ENCODE measurements around the gene NLRX1. TPM values are rescaled to one million over a fixed set of nuclear protein-coding genes. Genes with fewer than 3 reads are reported as not detected.
"Not testable (repeated sequence)": the region's sequence is repeated elsewhere in the genome, so short reads cannot be mapped to it uniquely, and the experiment has no call there.

The NLRX1 gene
- total RNA-seq, 2 donors from 2014 or later = 14.9 to 23.9 TPM

DNA sequence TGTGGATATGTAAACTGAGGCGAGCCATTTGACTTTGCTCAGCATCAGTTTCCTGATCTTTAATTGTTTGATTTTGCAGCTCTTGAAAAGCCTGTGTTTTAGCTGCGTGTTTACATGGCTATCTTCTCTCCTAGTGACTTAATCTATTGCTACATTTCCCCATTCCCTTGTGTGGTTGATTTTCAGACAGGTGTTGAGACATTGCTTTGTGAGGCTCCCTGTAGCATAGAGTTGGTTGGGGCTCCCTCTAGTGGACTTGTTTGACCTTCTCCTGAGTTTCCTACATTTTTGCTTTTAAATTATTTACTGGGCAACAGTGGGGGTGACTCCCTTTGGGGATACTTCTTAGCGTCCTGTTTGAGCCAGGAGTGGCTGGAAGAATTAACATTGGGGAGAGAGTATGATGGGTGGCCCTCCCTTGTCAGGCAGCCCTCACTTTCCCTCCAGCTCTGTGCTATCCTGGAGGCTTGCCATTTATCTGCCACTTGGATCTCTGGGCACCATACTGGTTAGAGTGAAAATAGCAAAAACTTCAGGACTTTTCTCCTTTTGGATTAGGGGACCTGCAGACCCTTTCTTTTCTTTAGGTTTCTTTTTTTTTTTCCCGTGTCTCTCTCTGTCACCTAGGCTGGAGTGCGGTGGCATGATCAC, 28.4 kb downstream of the NLRX1 start:
- DNase-seq (ENCODE audit: low spot score) = no peak
- intact Hi-C loops (cut with DNase I) = loop anchor here in 1 of 2 donors (10.0 kb wide), 1 partner anchor 52 kb away; the partner anchor contains the start of gene ABCG4

DNA sequence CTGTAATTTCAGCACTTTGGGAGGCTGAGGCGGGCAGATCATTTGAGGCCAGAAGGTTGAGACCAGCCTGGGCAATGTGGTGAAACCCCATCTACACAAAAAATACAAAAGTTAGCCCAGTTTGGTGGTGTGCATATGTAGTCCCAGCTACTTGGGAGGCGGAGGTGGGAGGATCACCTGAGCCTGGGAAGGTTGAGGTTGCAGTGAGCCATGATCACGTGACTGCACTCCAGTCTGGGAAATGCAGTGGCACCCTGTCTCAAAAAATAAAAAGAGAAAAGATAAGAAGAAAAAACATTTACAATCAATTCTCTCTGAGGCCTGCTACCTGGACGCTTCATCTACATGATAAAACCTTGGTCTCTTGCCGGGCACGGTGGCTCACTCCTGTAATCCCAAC, 30.4 kb downstream of the NLRX1 start:
- no peak for DNase-seq (ENCODE audit: low spot score)
- intact Hi-C loops (cut with DNase I) = loop anchor here in 1 of 2 donors (10.0 kb wide), 1 partner anchor 54 kb away; the partner anchor contains the start of gene ABCG4

- intact Hi-C loops (cut with DNase I) = loop anchor here in 1 of 2 donors (1.0 kb wide), 1 partner anchor 19 kb away; no protein-coding TSS in a partner anchor
- DNase-seq (ENCODE audit: low spot score) = peak; percentile 44
Observed at GRCh38 chr11:119201236-119201635, 32.7 kb downstream of the NLRX1 start.

DNA sequence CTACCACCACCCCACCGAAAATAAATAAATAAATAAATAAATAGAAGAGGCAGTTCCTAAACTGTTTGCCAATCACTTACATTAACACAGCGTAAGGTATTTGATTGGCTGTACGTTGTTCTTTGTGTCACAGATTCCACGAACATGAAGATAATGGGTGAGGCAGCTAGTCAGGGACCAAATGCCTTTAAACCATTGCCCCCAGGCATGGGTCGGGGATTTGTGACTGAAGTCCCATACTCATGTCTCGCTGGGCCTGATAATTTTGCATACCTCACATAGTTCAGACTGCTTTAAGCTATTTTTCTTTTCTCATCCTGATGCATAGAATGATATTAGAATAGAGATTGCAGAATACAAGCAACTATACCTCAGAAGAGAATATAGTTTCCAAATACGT, 34.0 kb downstream of the NLRX1 start:
- intact Hi-C loops (cut with DNase I) = no loop called here
- DNase-seq (ENCODE audit: low spot score) = no peak

DNA sequence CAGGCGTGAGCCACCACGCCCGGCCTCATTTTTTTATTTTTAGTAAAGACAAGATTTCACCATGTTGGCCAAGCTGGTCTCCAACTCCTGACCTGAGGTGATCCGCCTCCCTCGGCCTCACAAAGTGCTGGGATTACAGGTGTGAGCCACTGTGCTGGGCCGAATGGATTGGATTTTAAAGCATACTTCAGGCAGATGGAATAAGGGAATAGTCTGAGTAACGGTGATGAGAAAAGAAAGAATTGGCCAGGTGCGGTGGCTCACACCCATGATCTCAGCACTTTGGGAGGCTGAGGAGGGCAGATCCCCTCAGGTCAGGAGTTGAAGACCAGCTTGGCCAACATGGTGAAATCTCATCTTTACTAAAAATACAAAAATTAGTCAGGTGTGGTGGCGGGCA, 35.5 kb downstream of the NLRX1 start:
- intact Hi-C loops (cut with DNase I) = no loop called here
- no peak for DNase-seq (ENCODE audit: low spot score)

DNA sequence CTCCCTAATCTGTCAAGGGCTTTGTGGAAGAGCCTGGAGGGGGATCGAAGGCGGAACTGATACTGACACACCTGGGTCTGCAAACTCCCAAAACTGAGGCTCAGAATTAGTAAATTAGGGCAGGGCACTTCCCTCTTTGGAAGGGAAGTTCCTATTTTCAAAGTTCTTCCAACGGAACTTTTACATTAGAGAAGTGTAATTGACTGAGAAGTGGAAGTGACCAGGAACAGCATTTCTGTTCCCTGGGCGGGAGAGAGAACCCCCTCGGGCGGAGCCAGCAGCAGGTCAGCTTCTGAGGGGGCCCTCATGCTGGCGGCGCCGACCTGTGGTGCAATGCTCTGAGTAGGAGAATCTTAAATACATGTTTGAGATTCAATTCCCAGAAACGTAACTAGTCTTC, 36.6 kb downstream of the NLRX1 start:
- intact Hi-C loops (cut with DNase I) = loop anchor here in 1 of 2 donors (5.0 kb wide), 1 partner anchor 117 kb away; no protein-coding TSS in a partner anchor
- no peak for DNase-seq (ENCODE audit: low spot score)

DNA sequence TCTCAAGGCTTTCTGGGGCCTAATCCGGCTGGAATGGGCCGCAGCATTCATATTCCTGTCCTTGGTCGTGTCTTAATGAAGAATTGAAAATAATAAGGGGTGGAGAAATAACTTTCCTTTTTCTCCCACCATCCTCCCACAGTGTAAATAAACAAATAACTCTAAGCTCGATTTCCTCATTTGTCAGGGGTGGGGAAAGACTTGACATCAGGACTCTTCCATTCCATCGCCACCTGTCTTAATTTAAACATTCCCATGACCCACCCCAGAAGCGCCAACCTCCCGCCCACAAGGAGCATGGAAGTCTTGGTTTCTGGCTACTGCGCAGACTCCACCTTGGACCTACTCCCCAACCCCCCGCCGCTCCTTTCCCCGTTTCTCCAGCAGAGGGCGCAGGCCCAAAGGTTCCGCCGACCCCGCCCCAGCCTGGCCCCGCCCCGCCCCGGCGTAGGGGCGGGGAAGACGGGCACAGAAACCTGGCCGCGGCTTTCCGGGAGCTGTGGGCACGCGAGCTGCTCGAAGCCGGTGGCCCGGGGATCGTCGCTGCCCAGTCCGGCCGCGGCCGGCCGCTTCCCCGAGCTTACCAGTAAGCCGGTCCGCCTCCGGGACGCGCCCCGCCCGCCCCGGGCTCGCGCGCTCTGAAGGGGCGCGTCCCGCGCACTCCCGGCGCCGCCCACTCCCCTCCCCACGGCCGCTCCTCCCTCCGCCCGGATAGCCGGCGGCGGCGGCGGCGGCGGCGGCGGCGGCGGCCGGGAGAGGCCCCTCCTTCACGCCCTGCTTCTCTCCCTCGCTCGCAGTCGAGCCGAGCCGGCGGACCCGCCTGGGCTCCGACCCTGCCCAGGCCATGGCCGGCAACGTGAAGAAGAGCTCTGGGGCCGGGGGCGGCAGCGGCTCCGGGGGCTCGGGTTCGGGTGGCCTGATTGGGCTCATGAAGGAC, 37.3 kb downstream of the NLRX1 start, which contains the start of gene CBL:
TSS of gene CBL (plus strand) at position 766 of the 937 bp plus-strand sequence. CDS start at position 845, 79 bp downstream.
- intact Hi-C loops (cut with DNase I) = loop anchor here in 1 of 2 donors (5.0 kb wide), 1 partner anchor 116 kb away; no protein-coding TSS in a partner anchor
- peak; percentile 99 for DNase-seq (ENCODE audit: low spot score)

DNA sequence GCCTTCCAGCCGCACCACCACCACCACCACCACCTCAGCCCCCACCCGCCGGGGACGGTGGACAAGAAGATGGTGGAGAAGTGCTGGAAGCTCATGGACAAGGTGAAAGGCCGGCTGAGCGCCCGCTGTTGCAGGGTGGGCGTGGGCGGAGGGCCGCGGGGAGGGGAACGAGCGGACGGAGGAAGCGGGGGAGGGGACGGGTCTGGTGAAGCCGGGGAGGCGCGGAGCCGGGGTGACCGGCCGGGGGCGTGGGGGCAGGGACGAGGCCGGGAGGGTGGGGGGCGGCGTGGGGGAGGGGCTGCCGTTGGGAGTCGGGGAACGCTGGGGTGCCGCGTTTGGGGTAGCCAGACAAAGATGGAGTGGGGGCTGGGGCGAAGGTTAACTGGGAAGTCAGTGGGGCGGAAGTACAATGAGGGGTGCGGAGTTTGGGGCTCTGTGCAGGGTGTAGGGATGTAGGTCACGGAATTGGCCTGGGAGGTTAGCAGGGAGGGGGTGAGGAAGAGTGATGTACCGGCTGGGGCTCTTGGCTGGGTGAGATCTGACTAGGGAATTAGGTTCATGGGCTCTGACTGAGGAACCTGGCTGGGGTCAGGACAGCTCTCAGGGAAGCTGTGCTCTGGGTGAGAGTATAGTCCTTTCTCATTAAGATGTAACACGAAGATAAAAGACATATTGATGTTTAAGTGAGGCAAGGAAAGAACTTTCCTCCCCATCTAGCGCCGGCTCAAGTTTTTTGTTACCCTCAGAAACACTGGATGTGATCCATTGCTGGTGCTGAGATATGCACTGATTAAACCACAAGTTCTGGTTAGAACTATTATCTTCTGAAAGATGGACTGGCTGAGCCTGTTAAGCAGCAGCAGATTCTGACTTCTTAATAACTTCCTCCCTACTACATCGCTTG, 38.2 kb downstream of the NLRX1 start:
- intact Hi-C loops (cut with DNase I) = loop anchor here in 1 of 2 donors (5.0 kb wide), 1 partner anchor 116 kb away; no protein-coding TSS in a partner anchor
- DNase-seq (ENCODE audit: low spot score) = peak; percentile 87

DNA sequence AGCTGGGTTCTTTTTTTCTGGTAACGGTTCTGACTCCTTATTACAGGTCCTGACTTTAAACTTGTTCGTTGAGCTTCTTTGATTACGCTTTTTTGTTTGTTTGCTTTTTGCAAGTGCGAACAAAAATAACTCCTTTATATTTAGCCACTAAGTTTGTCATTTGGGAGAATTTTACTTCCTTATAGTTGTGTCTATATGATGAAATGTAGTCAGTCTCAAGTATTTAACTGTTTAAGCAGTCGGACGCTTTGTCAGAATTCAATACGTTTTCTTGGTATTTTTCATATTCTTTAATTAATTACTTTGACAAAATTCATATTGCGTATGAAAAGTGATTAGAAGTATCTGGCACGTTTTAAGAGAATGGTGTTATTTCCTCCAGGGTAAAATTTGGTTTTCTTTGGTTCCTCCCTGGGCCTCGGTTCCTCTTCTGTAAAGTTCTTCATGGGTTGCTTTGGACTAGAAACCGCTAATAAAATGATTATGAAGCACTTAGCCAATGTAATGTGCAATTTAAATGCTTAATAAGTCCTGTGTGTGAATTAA, 39.0 kb downstream of the NLRX1 start:
- DNase-seq (ENCODE audit: low spot score) = no peak
- intact Hi-C loops (cut with DNase I) = loop anchor here in 1 of 2 donors (5.0 kb wide), 1 partner anchor 115 kb away; no protein-coding TSS in a partner anchor

DNA sequence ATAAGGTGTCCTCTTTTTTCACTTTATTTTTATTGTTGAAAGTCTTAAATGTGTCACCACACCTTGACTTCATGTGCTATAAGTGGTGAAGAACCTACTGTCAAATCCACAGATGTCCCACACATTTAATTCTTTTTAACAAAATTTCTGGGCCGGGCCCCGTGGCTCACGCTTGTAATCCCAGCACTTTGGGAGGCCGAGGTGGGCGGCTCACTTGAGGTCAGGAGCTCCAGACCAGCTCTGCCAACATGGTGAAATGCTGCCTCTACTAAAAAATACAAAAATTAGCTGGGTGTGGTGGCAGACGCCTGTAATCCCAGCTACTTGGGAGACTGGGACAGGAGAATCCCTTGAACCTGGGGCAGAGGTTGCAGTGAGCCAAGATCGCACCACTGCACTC, 40.7 kb downstream of the NLRX1 start:
- DNase-seq (ENCODE audit: low spot score) = no peak
- intact Hi-C loops (cut with DNase I) = loop anchor here in 1 of 2 donors (5.0 kb wide), 1 partner anchor 113 kb away; no protein-coding TSS in a partner anchor

DNA sequence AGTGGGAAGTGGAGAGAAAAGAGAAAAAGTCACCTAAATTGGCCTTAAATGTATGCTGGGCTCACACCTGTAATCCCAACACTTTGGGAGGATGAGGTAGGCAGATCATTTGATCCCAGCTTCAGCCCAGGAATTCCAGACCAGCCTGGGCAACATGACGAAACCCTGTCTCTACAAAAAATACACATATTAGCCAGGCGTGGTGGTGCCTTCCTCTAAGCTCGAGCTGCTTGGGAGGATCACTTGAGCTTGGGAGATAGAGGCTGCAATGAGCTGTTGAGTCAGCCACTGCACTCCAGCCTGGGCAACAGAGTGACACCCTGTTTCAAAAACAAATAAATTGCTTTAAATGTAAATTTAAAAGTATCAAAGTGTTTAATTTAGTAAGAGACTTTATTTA, 41.5 kb downstream of the NLRX1 start:
- intact Hi-C loops (cut with DNase I) = no loop called here

GRCh38 chr11:119218141-119218878, 49.8 kb downstream of the NLRX1 start:
- intact Hi-C loops (cut with DNase I) = no loop called here
- DNase-seq (ENCODE audit: low spot score) = no peak

More for the DNA sequence above, 41.5 kb downstream of the NLRX1 start:
- no peak for DNase-seq (ENCODE audit: low spot score)

DNA sequence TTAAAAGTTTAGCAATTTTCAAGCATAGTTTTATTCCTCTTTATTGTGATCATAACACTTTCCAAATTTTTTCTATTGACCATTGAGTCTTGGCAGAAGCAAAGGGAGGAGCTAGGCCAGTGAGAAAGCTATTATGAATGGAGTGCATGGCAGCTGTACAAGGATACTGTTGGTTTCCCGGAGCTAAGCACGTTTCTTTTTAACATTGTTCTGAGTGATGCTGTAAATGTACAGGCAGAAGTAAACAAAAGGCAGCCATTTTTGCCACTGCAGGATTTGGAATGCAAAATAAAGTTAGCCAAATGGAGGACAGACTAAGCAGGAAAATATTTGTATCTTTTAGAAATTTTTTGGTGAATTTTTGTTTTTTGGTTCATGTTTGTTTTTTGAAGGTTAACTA, 53.8 kb downstream of the NLRX1 start:
- intact Hi-C loops (cut with DNase I) = no loop called here
- DNase-seq (ENCODE audit: low spot score) = no peak

- no peak for DNase-seq (ENCODE audit: low spot score)
- intact Hi-C loops (cut with DNase I) = no loop called here
Observed at GRCh38 chr11:119222891-119223290, 54.4 kb downstream of the NLRX1 start.

DNA sequence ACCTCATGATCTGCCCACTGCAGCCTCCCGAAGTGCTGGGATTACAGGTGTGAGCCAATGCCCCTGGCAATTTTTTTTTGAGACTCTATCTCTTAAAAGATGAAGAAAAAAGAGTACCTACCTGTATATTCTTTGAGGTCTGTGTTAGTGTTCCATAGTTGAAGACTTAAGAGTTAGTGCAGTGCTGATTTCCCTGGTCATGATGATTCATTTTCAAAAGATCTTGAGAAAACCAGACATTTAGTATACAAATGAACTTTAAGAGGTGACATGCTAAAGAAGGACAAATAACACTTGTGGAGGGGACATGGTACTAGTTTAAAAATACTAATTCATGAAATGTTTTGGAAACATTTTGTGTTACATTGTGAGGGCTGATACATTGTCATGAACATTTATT, 55.3 kb downstream of the NLRX1 start:
- no peak for DNase-seq (ENCODE audit: low spot score)
- intact Hi-C loops (cut with DNase I) = no loop called here

DNA sequence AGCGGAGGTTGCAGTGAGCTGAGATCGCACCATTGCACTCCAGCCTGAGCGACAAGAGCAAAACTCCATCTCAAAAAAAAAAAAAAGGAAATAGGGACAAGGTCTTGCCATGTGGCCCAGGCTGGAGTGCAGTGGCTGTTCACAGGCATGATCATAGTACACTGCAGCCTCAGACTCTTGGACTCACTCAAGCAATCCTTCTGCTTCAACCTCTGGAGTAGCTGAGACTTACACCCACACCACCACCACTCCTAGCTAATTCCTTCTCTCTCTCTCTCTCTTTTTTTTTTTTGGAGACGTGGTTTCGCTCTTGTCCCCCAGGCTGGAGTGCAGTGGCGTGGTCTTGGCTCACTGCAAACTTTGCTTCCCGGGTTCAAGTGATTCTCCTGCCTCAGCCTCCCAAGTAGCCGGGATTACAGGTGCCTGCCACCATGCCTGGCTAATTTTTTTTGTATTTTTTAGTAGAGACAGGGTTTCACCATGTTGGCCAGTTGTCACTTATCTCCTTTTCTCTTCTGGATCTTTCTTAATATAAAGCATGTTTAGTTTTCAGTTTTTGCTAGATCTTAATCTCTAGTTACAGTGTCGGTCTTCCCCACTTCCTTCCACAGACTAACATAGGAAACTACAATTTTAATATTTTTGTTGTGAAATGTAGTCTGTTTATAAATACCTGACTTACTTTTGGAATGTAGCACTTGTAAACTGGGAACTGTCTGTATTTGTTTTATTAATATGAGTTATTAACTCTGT, 60.2 kb downstream of the NLRX1 start:
- intact Hi-C loops (cut with DNase I); DNase-seq (ENCODE audit: low spot score): not testable (repeated sequence)

GRCh38 chr11:119229288-119229672, 60.8 kb downstream of the NLRX1 start:
- intact Hi-C loops (cut with DNase I) = no loop called here
- no peak for DNase-seq (ENCODE audit: low spot score)

Data from posterior vena cava (tissue), 2 donors.